GM21515 (cell line): ENCODE measurements around the gene GIT2.
"Not testable (repeated sequence)": the region's sequence is repeated elsewhere in the genome, so short reads cannot be mapped to it uniquely, and the experiment has no call there.

Experiments
- ATAC-seq: cut with Tn5 transposase; IDR thresholded peaks from one replicate; pipeline ENCODE4 v1.9.1; 2021; ENCODE audit not compliant: unreplicated experiment

Gene GIT2

DNA sequence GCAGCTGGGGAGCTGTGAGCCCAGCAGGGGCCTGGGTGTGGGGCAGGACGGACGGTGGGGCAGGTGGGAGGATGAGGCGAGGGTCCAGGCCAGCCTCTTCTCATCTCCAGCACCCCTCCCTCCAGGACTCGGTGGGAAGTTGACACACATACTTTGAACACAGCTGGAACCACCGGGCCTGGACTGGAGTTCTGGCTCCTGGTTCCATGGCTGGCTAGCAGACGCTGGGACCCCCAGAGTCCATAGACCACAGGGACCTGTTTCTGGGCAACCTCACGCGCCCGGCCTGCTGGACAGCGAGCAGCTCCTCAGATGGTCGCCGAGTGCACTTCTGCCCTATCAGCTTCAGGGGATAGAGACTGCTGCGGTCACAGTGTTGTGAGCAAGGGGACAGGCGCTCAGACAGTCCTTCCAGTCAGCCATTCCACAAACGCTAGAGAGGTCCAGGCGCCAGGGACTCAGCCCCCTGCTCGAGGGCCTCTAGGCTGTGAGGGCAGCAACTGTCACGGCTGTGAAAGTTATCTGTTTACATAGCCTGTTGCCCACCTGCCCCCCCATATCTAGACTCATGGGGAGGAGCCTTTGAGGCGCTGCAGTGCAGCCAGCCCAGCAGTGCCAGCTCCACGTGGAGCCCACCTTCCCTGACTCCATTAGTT is 70.9 kb downstream of the GIT2 start:
- ATAC-seq = no peak

- no peak for ATAC-seq
Observed at GRCh38 chr12:109923481-109924245, 72.5 kb downstream of the GIT2 start.

DNA sequence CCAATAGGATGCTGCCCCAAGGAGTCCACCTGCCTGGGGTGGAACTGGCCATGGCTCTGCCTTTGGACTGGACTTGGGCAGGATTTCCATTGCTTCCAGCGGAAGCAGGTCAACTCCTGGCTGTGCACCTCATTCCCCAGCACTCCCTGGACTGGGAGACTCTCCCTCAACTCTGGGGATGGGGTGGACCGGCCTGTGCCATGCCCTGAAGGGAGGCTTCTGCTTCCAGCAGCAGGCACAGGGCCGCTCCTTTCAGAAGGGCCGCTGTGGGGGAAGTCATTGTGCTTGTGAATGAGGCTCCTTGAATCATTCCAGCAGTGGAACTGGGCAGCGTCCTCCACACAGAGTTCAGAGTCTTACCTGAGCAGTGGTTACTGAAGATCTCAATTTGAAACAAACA is 73.1 kb downstream of the GIT2 start:
- ATAC-seq = no peak

DNA sequence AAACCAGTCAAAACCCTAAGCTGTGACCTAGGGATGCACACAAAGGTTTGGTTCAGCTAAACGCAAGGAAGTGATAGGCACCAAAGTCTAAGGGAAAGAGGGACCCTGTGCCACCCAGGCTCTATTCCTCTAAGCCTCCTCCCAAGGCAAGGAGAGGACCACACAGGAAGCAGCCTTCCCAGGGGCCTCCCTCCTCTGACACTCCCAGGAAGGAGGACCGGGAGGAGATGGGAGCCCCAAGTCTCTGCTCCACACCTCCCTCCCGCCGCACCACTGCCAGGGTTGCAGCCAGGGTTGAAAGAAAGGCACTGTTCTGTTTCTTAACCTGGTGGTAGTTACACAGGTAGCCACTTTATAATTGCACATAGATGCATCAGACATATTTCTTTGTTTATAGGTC is 74.2 kb downstream of the GIT2 start:
- ATAC-seq = no peak

DNA sequence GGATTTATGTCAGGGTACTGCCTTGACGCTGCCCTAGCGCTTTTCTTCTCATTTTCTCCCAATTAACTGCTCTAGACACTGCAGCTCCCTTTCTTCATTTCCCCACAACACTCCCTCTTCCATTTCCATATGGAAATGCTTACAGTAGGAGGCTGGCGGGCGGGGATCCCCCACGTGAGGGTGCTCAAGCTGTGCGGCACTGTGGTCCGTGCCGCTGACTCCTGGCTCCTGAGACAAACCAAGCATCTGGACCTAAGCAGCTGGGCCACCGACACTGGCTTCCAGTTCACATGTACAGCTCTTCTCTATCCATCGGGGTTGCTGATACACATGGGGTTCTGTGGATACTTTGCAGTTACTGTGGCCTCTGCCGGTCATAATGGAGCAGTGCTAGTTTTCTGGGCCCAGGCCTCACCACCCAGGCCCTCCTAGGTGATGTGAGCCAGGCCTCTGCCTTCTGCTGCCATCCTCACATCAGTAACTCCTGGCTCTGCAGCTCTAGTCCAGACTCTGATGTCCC is 75.8 kb downstream of the GIT2 start:
- ATAC-seq = no peak

DNA sequence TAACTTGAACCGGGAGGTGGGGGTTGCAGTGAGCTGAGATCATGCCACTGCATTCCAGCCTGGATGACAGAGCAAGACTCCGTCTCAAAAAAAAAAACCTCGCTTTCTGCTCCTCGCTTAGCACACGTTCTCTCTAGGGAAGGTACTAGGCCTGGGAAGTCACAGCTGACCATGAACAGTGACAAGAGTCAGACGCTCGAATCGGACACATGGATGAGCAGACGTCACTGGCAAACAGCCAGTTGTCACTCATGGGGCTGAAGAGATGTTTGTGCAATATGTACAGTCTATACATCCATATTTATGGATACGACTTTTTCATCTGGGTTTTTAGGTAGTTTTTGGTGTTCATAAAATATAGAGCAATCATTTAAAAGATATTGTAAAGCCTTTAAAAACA is 76.7 kb downstream of the GIT2 start:
- no peak for ATAC-seq

GRCh38 chr12:109916045-109916444 is 80.1 kb downstream of the GIT2 start:
- no peak for ATAC-seq

- ATAC-seq = no peak
Observed at GRCh38 chr12:109915171-109916040, 80.8 kb downstream of the GIT2 start.

GRCh38 chr12:109914461-109914860 is 81.7 kb downstream of the GIT2 start:
- no peak for ATAC-seq

DNA sequence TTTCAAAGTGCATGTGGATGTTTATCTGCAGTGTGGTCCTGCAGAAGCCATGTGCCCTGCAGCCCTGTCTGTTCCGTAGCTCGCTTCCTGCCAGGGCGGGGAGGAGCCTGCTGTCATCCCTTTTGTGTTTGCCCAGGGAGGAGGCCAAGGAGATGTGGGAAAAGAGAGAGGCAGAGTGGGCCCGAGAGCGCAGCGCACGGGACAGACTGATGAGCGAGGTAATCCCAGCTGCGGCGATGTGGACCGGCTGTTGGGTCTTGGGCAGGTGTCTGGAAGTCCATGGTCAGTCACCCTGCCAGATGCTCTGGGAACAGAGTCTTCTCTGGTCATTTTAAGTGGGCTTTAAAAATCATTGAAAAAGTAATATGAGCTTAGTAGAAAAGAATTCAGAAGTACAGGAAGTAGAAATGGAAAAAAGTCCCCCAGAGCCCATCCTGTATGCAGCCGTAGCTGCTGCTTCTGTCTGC is 83.3 kb downstream of the GIT2 start:
- ATAC-seq = no peak

- no peak for ATAC-seq
Observed at GRCh38 chr12:109910969-109911348, 85.2 kb downstream of the GIT2 start.

DNA sequence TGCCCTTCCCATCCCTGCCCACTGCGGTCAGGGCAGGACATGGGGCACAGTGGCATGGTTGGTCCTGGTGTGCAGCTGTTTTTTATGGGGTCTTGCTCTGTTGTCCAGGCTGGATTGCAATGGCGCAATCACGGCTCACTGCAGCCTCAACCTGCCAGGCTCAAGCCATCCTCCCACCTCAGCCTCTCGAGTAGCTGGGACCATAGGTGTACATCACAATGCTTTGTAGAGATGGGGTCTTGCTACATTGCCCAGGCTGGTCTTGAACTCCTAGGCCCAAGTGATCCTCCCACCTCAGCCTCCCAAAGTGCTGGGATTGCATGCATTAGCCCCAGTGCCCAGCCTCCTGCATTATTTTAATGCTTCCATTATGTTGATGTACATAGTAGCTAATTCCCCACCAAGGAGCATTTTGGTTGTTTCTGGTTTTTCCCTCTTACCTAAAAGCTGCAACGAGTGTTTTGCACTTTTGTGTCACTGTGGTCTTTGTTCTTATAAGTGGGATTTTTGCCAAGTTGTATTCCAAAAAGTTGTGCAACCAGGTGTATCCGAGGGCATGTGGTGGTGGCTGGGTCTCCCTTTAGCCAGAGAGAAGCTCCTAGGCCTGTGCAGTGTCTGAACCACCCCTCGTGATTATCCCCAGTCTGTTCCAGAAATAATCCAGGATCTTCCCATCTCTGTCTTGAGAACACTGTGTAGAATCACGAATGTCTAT is 85.8 kb downstream of the GIT2 start:
- ATAC-seq = no peak

DNA sequence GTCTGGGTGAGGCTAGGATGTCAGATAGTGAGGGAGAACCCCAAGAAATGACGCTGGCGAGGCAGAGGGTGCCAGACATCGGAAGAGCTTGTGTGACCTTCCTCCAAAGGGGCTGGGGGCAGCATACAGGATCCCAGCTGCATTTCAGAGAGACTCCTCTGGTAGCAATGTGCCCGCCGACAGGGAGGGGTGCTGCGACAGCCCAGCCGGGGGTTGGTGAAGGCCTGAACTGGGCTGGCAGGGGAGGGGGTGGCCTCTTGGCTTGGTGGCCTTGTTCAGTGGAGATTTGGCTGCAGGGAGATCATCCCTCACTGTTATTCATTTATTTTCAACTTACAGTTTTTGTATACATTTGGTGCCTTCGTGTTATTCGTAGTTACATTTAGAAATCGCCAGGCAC is 90.9 kb downstream of the GIT2 start:
- ATAC-seq = no peak

- no peak for ATAC-seq
Observed at GRCh38 chr12:109902891-109903418, 93.2 kb downstream of the GIT2 start.

DNA sequence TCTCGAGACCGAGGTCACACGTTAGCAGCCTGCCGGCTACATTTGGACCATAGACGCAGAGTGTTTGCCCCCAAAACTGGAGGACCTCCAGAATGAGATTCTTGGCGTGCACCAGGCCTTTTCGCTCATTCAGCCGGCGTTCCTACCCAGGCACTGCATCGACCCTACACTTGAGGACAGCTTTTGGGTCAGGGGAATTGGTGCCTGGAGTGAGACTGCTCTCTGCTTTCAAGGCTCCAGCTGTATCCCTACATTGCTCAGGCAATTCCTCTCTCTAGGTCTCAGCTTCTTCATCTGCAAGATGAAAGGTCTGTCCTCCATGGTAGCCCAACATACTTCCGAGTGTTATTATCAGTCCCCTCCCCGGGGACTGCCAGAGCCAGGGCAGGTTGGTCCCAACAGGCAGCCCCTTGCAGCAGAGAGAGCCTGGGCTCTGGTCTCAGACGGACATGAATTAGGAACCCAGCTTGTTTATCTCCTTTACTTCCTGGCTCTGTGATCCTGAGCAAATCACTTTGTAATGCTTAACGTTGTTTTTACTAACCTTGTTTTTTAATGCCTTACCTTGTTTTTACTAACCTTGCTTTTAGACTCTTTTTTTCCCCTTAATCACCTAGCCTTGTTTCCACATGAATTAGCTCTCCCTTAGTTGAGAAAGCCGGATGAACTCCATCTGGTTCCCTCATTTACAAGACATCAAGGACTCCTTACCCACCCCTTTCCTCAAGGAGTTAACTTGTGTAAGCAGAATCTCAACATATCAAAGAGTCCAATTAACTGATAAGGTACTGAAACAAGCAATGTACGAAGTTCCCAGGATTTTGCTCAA is 95.2 kb downstream of the GIT2 start:
- ATAC-seq = peak; percentile 27

GRCh38 chr12:109899783-109900751 is 96.1 kb downstream of the GIT2 start, which contains the start of gene TCHP:
TCHP (plus strand) TSS chr12:109900274; CDS start chr12:109903027, 2,753 bp downstream.
- peak; percentile 59 for ATAC-seq

DNA sequence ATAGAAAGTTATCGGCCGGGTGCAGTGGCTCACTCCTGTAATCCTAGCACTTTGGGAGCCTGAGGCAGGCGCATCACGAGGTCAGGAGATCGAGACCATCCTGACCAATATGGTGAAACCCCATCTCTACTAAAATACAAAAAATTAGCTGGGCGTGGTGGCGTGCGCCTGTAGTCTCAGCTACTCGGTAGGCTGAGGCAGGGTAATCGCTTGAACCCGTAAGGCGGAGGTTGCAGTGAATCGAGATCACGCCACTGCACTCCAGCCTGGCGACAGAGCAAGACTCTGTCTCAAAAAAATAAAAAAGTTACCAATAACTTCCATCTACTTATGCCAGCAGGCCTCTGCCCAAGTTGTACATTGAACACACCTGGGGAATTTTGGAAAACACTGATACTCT is 96.8 kb downstream of the GIT2 start:
- ATAC-seq = not testable (repeated sequence)

GRCh38 chr12:109897029-109897428 is 99.1 kb downstream of the GIT2 start:
- ATAC-seq = no peak
